CD14-positive monocyte (primary cell): ENCODE results near the gene PKP4. TPM values are rescaled to one million over a fixed set of nuclear protein-coding genes. Genes with fewer than 3 reads are reported as not detected.

ENCODE experiments used
- DNase-seq, 3 donors: peaks; one replicate each; pipeline ENCODE4 v3.0.0-alpha.2; 2011 to 2022
- H2AFZ ChIP-seq: 2 replicates; pipeline ENCODE4 v1.6.0; 2012; ENCODE audit warnings: mild to moderate bottlenecking, low read depth, low read length, inconsistent platforms; ENCODE audit not compliant: insufficient read depth, poor library complexity, severe bottlenecking
- H3K27ac ChIP-seq, 2 donors: 1 replicate in 1 of 2; 2 replicates in 1 of 2; pipeline ENCODE4 v1.5.1; 2012 to 2013; ENCODE audit warnings: low read length in 2 of 2, control low read depth in 1 of 2, inconsistent platforms in 1 of 2, low read depth in 1 of 2, mild to moderate bottlenecking in 1 of 2
- H3K27me3 ChIP-seq, 2 donors: one replicate each; pipeline versions ENCODE4 v1.6.0 to v1.6.1; 2011 to 2013; ENCODE audit warnings: low read length in 2 of 2; ENCODE audit not compliant: control insufficient read depth in 2 of 2, insufficient read depth in 2 of 2
- H3K36me3 ChIP-seq, 2 donors: replicated peaks in 1 of 2; 1 replicate in 1 of 2; 2 replicates in 1 of 2; pipeline versions ENCODE4 v1.5.1 to v1.6.1; 2012 to 2013; ENCODE audit warnings: low read length in 2 of 2, control low read depth in 1 of 2, inconsistent platforms in 1 of 2, mild to moderate bottlenecking in 1 of 2; ENCODE audit not compliant: insufficient read depth in 2 of 2, control insufficient read depth in 1 of 2
- H3K4me1 ChIP-seq, 2 donors: 1 replicate in 1 of 2; 2 replicates in 1 of 2; pipeline versions ENCODE4 v1.5.1 to v1.6.1; 2012 to 2013; ENCODE audit warnings: low read length in 2 of 2, control low read depth in 1 of 2, inconsistent platforms in 1 of 2, mild to moderate bottlenecking in 1 of 2, moderate library complexity in 1 of 2; ENCODE audit not compliant: insufficient read depth in 2 of 2, control insufficient read depth in 1 of 2
- H3K4me2 ChIP-seq: replicated peaks from 2 replicates; pipeline ENCODE3; 2012; ENCODE audit warnings: low read length, moderate library complexity, mild to moderate bottlenecking; ENCODE audit not compliant: poor library complexity, severe bottlenecking; ENCODE audit errors: extremely low read depth
- H3K4me3 ChIP-seq, 3 experiments: fragments of 200-600 bp in 1 of 3; sonication (generic) in 1 of 3; replicated peaks in 1 of 3; 1 replicate in 2 of 3; 2 replicates in 1 of 3; pipeline ENCODE4 v1.5.1; 2011 to 2013; ENCODE audit warnings: low read length in 3 of 3, mild to moderate bottlenecking in 3 of 3, control low read depth in 2 of 3, low read depth in 2 of 3, inconsistent platforms in 1 of 3, moderate library complexity in 1 of 3
- H3K79me2 ChIP-seq: 2 replicates; pipeline ENCODE4 v1.6.0; 2012; ENCODE audit warnings: mild to moderate bottlenecking, control low read depth, inconsistent platforms, low read length, moderate library complexity; ENCODE audit not compliant: insufficient read depth
- H3K9ac ChIP-seq: 2 replicates; pipeline ENCODE4 v1.6.0; 2017; ENCODE audit warnings: low read length, mild to moderate bottlenecking; ENCODE audit not compliant: insufficient read depth, poor library complexity, severe bottlenecking
- H3K9me3 ChIP-seq, 2 donors: replicated peaks in 1 of 2; 1 replicate in 1 of 2; 2 replicates in 1 of 2; pipeline versions ENCODE4 v1.5.1 to v1.6.1; 2012 to 2013; ENCODE audit warnings: low read length in 2 of 2, control low read depth in 1 of 2; ENCODE audit not compliant: control insufficient read depth in 1 of 2, insufficient read depth in 1 of 2
- H4K20me1 ChIP-seq: 2 replicates; pipeline ENCODE4 v1.6.0; 2012; ENCODE audit warnings: mild to moderate bottlenecking, low read length, control low read depth, moderate library complexity; ENCODE audit not compliant: insufficient read depth
- H3K27ac Mint-ChIP-seq, 7 donors: one replicate each; pipeline ENCODE4 v1.8.0; 2020; ENCODE audit warnings: mild to moderate bottlenecking in 7 of 7, mixed read lengths in 7 of 7, moderate library complexity in 6 of 7, inconsistent platforms in 2 of 7
- H3K27me3 Mint-ChIP-seq, 3 donors: one replicate each; pipeline ENCODE4 v1.8.0; 2021 to 2022; ENCODE audit warnings: low read depth in 3 of 3, mild to moderate bottlenecking in 3 of 3, mixed read lengths in 3 of 3, moderate library complexity in 3 of 3, inconsistent platforms in 1 of 3
- H3K36me3 Mint-ChIP-seq, 2 donors: one replicate each; pipeline ENCODE4 v1.8.0; 2020; ENCODE audit warnings: mixed read lengths in 2 of 2, inconsistent platforms in 1 of 2, mild to moderate bottlenecking in 1 of 2
- H3K4me1 Mint-ChIP-seq: one replicate; pipeline ENCODE4 v1.8.0; 2020; ENCODE audit warnings: mild to moderate bottlenecking, mixed read lengths
- H3K4me3 Mint-ChIP-seq, 2 donors: one replicate each; pipeline ENCODE4 v1.8.0; 2020; ENCODE audit warnings: mild to moderate bottlenecking in 2 of 2, mixed read lengths in 2 of 2, moderate library complexity in 1 of 2
- H3K9me3 Mint-ChIP-seq, 7 donors: one replicate each; pipeline ENCODE4 v1.8.0; 2020 to 2022; ENCODE audit warnings: mixed read lengths in 7 of 7, mild to moderate bottlenecking in 6 of 7, moderate library complexity in 6 of 7, inconsistent platforms in 2 of 7
- CTCF ChIP-seq: fragments of 200-600 bp; IDR thresholded peaks from one replicate; pipeline ENCODE4 v1.8.0; 2022; ENCODE audit warnings: antibody characterized with exemption, mild to moderate bottlenecking
- WGBS: methylation state at CpG from one replicate; pipeline ENCODE4 v1.1.5; 2013; ENCODE audit warnings: missing lambda C conversion rate; ENCODE audit not compliant: insufficient coverage; 5-methylcytosine and 5-hydroxymethylcytosine counted together
- intact Hi-C, 2 donors: fragments of 100-400 bp; cut with micrococcal nuclease; formaldehyde crosslinking; loops; one replicate each; pipeline versions ENCODE4 v1.15.0 to v1.15.1; 2023
- polyA plus RNA-seq, 3 donors: library from polyadenylated mRNA; depleted of rRNA in 1 of 3; unstranded in 2 of 3; stranded (reverse) in 1 of 3; fragments of 300-500 nt in 2 of 3; fragments of >200 nt in 1 of 3; fragmentation: Illumina TruSeq in 2 of 3; gene quantifications; 1 replicate in 2 of 3; 2 replicates in 1 of 3; pipeline ENCODE4 v1.2.3, GENCODE V29; 2012 to 2021

PKP4 gene
- polyA plus RNA-seq, 3 donors, result 0.33 to 9.4 (median 0.73) TPM

DNA sequence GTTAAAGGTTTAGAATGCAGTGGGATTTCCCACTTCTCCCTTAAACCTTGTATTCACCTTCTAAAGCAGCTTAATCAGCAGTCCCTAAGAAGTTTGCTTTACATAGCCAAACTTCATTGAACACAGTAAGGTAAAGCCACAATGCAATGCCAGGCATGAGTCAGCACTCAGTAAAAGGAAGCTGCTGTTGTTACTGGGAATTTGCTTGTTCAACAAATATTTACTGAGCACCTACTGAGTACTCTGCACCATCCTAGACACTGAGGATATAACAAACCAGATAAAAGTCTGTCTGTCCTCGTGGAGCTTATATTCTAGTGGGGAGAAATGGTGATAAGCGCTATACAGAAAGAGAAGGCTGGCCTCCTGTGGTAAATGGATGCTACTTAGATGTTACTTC lies 162.7 kb downstream of the PKP4 start:
- no CpG with 5 or more reads among the region's 2 CpGs for WGBS

DNA sequence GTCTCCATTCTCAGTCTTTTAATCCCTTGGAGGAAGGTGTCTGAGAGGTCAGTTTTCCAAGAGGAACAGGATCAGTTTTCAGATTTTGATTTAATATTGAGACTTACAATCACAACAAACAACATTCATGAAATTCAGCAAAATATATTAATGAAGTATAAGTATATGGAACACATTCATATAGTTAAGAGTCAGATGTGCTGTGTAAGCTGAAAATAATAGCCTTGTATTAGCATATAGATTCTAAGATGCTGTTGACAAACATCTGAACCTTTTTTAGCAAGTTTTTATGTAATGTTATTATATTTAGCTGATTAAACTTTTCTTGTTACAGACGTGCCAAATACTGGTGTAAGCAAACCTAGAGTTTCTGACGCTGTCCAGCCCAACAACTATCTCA lies 163.9 kb downstream of the PKP4 start:
- H3K4me2 ChIP-seq, result no peak overlapping the region
- no peaks in the 10 kb centered on the region for H3K9me3 Mint-ChIP-seq
- TF ChIP-seq CTCF, result no peak
- no peaks in the 10 kb centered on the region for H3K4me1 Mint-ChIP-seq
- no peak for DNase-seq
- peaks cover 30 to 35% of the 10 kb centered on the region in 2 donors for H3K36me3 Mint-ChIP-seq
- H3K4me3 Mint-ChIP-seq, result no peak overlapping the region
- no peak overlapping the region for H3K27ac Mint-ChIP-seq
- peaks cover 6 to 53% of the 10 kb centered on the region in 2 donors for H3K36me3 ChIP-seq
- no peaks in the 10 kb centered on the region for H3K79me2 ChIP-seq
- no peaks in the 10 kb centered on the region for H3K4me1 ChIP-seq
- WGBS, result no CpG with 5 or more reads among the region's 2 CpGs
- intact Hi-C loops, result no loop called here
- no peak overlapping the region for H3K4me3 ChIP-seq
- H3K27me3 Mint-ChIP-seq, result no peaks in the 10 kb centered on the region
- no peaks in the 10 kb centered on the region for H3K9me3 ChIP-seq
- H2AFZ ChIP-seq, result no peak overlapping the region
- H3K9ac ChIP-seq, result no peak overlapping the region
- H3K27me3 ChIP-seq, result no peaks in the 10 kb centered on the region
- H4K20me1 ChIP-seq, result no peaks in the 10 kb centered on the region
- no peak overlapping the region for H3K27ac ChIP-seq

More for the DNA sequence above, 162.7 kb downstream of the PKP4 start:
- no peak overlapping the region for H3K4me3 Mint-ChIP-seq
- H3K4me3 ChIP-seq, result no peak overlapping the region
- H3K4me2 ChIP-seq, result no peak overlapping the region
- H3K36me3 ChIP-seq, result peaks cover 6 to 43% of the 10 kb centered on the region in 2 donors
- no peaks in the 10 kb centered on the region for H3K27me3 Mint-ChIP-seq
- no peak for TF ChIP-seq CTCF
- no peaks in the 10 kb centered on the region for H3K4me1 ChIP-seq
- H3K36me3 Mint-ChIP-seq, result peaks cover 23 to 26% of the 10 kb centered on the region in 2 donors
- no peak overlapping the region for H3K27ac Mint-ChIP-seq
- H3K9me3 Mint-ChIP-seq, result no peaks in the 10 kb centered on the region
- no peaks in the 10 kb centered on the region for H3K4me1 Mint-ChIP-seq
- no peaks in the 10 kb centered on the region for H3K79me2 ChIP-seq
- no peaks in the 10 kb centered on the region for H3K27me3 ChIP-seq
- H2AFZ ChIP-seq, result no peak overlapping the region
- no peaks in the 10 kb centered on the region for H3K9me3 ChIP-seq
- intact Hi-C loops, result no loop called here
- DNase-seq, result peak in 2 of 3 donors; percentile 15 to 17
- no peak overlapping the region for H3K27ac ChIP-seq
- no peak overlapping the region for H3K9ac ChIP-seq
- H4K20me1 ChIP-seq, result no peaks in the 10 kb centered on the region
